H1 (cell line): Measurements from ENCODE around the gene CPLANE1. TPM values are rescaled to one million over a fixed set of nuclear protein-coding genes. Genes with fewer than 3 reads are reported as not detected.

Source experiments
- CTCF ChIA-PET: fragments of 300-600 bp; sonication (Branson Sonifier 250); formaldehyde crosslinking; loops from one replicate; lab custom pipeline; 2021; ENCODE audit not compliant: partially characterized antibody; lab: Charles Lee
- POLR2A ChIA-PET: fragments of 300-600 bp; sonication (Branson Sonifier 250); formaldehyde crosslinking; loops from one replicate; lab custom pipeline; 2021; ENCODE audit warnings: inconsistent platforms; ENCODE audit not compliant: partially characterized antibody; lab: Charles Lee
- DNase-seq, 2 experiments: peaks; one replicate each; pipeline versions ENCODE4 v3.0.0 to v3.0.0-alpha.2; 2010 to 2022; ENCODE audit warnings: low spot score in 2 of 2, low read depth in 1 of 2, mixed read lengths in 1 of 2
- FAIRE-seq: peaks from 2 replicates; lab custom pipeline; 2011; peaks lifted over from hg19 to GRCh38; lab: Jason Lieb, UNC
- H2AFZ ChIP-seq: 2 replicates; pipeline ENCODE4 v1.8.1; 2012; ENCODE audit warnings: low read length, inconsistent platforms
- H2AK5ac ChIP-seq: 2 replicates; pipeline ENCODE4 v1.6.1; 2013; ENCODE audit warnings: low read depth, low read length
- H2BK120ac ChIP-seq: replicated peaks from 2 replicates; pipeline ENCODE3; 2013; ENCODE audit warnings: low read depth, low read length, inconsistent platforms
- H2BK12ac ChIP-seq: 2 replicates; pipeline ENCODE4 v1.6.1; 2013; ENCODE audit warnings: low read depth, low read length
- H2BK15ac ChIP-seq: 2 replicates; pipeline ENCODE4 v1.6.1; 2013; ENCODE audit warnings: low read length
- H2BK20ac ChIP-seq: 2 replicates; pipeline ENCODE4 v1.6.1; 2013; ENCODE audit warnings: low read length
- H2BK5ac ChIP-seq: 2 replicates; pipeline ENCODE4 v1.6.1; 2013; ENCODE audit warnings: low read depth, low read length
- H3K14ac ChIP-seq: 2 replicates; pipeline ENCODE4 v1.6.1; 2013; ENCODE audit warnings: inconsistent platforms; ENCODE audit not compliant: insufficient read length
- H3K18ac ChIP-seq: 2 replicates; pipeline ENCODE4 v1.6.1; 2013; ENCODE audit warnings: low read length; ENCODE audit errors: extremely low read depth
- H3K23ac ChIP-seq: 2 replicates; pipeline ENCODE4 v1.6.1; 2013; ENCODE audit warnings: inconsistent platforms; ENCODE audit not compliant: insufficient read length
- H3K23me2 ChIP-seq: 2 replicates; pipeline ENCODE4 v1.6.1; 2013; ENCODE audit warnings: low read depth, low read length
- H3K27ac ChIP-seq: 2 replicates; pipeline ENCODE4 v1.6.1; 2011; ENCODE audit warnings: low read depth, low read length, inconsistent platforms
- H3K27me3 ChIP-seq, 4 experiments: replicated peaks in 1 of 4; 1 replicate in 1 of 4; 2 replicates in 3 of 4; pipeline versions ENCODE4 v1.6.1 to v1.8.1; 2011 to 2013; ENCODE audit warnings: low read length in 3 of 4, mild to moderate bottlenecking in 3 of 4, inconsistent platforms in 2 of 4, mixed read lengths in 2 of 4, moderate library complexity in 1 of 4; ENCODE audit not compliant: control insufficient read depth in 3 of 4, insufficient read depth in 3 of 4; ENCODE audit errors: extremely low read depth in 1 of 4
- H3K36me3 ChIP-seq, 4 experiments: 2 replicates each; pipeline versions ENCODE4 v1.6.1 to v1.8.1; 2011 to 2013; ENCODE audit warnings: mild to moderate bottlenecking in 4 of 4, low read length in 3 of 4, moderate library complexity in 2 of 4, control low read depth in 1 of 4, inconsistent platforms in 1 of 4; ENCODE audit not compliant: insufficient read depth in 4 of 4, control insufficient read depth in 2 of 4
- H3K4ac ChIP-seq: replicated peaks from 2 replicates; pipeline ENCODE3; 2013; ENCODE audit warnings: low read length, low read depth, mixed read lengths, inconsistent platforms; ENCODE audit not compliant: insufficient read length
- H3K4me1 ChIP-seq, 4 experiments: replicated peaks in 1 of 4; 1 replicate in 1 of 4; 2 replicates in 3 of 4; pipeline versions ENCODE4 v1.6.1 to v1.8.1; 2011 to 2013; ENCODE audit warnings: low read length in 3 of 4, inconsistent platforms in 2 of 4, mixed read lengths in 1 of 4; ENCODE audit not compliant: insufficient read depth in 4 of 4, control insufficient read depth in 3 of 4
- H3K4me2 ChIP-seq, 2 experiments: 2 replicates each; pipeline versions ENCODE4 v1.6.1 to v1.8.1; 2011 to 2013; ENCODE audit warnings: low read depth in 2 of 2, low read length in 2 of 2, control low read depth in 1 of 2, inconsistent platforms in 1 of 2, mild to moderate bottlenecking in 1 of 2; ENCODE audit not compliant: insufficient read depth in 1 of 2
- H3K4me3 ChIP-seq, 4 experiments: fragments of 200-600, 300-600 bp in 1 of 4; sonication (generic), shearing (Covaris generic), sonication (Bioruptor Twin) in 1 of 4; 2 replicates each; pipeline versions ENCODE4 v1.5.1 to v1.8.1; 2011 to 2016; ENCODE audit warnings: low read length in 4 of 4, low read depth in 3 of 4, control low read depth in 2 of 4, inconsistent platforms in 2 of 4, mild to moderate bottlenecking in 2 of 4, mixed read lengths in 1 of 4, moderate library complexity in 1 of 4; ENCODE audit not compliant: insufficient read depth in 2 of 4; ENCODE audit errors: extremely low read depth in 1 of 4
- H3K56ac ChIP-seq: replicated peaks from 2 replicates; pipeline ENCODE3; 2013; ENCODE audit warnings: low read depth, mild to moderate bottlenecking, mixed read lengths, low read length, inconsistent platforms; ENCODE audit not compliant: insufficient read length
- H3K79me1 ChIP-seq: 2 replicates; pipeline ENCODE4 v1.6.1; 2013; ENCODE audit warnings: low read depth, low read length, control low read depth
- H3K79me2 ChIP-seq, 2 experiments: 2 replicates each; pipeline versions ENCODE4 v1.6.1 to v1.8.1; 2012 to 2013; ENCODE audit warnings: low read length in 2 of 2, mild to moderate bottlenecking in 2 of 2, inconsistent platforms in 1 of 2; ENCODE audit not compliant: insufficient read depth in 2 of 2, control insufficient read depth in 1 of 2
- H3K9ac ChIP-seq, 4 experiments: replicated peaks in 1 of 4; 1 replicate in 1 of 4; 2 replicates in 3 of 4; pipeline versions ENCODE4 v1.6.1 to v1.8.1; 2011 to 2013; ENCODE audit warnings: low read depth in 3 of 4, low read length in 3 of 4, control low read depth in 2 of 4, mild to moderate bottlenecking in 2 of 4, moderate library complexity in 2 of 4, inconsistent platforms in 1 of 4; ENCODE audit errors: extremely low read depth in 1 of 4
- H3K9me3 ChIP-seq, 2 experiments: 2 replicates each; pipeline versions ENCODE4 v1.6.1 to v1.8.1; 2012 to 2013; ENCODE audit warnings: mild to moderate bottlenecking in 2 of 2, moderate library complexity in 2 of 2, control low read depth in 1 of 2, inconsistent platforms in 1 of 2, low read depth in 1 of 2, low read length in 1 of 2, mixed read lengths in 1 of 2; ENCODE audit not compliant: insufficient read depth in 2 of 2
- H4K20me1 ChIP-seq, 2 experiments: replicated peaks in 1 of 2; 2 replicates each; pipeline versions ENCODE3 to v1.8.1; 2011 to 2013; ENCODE audit warnings: inconsistent platforms in 2 of 2, low read length in 2 of 2, mild to moderate bottlenecking in 1 of 2; ENCODE audit not compliant: insufficient read depth in 2 of 2, control insufficient read depth in 1 of 2
- H4K5ac ChIP-seq: 2 replicates; pipeline ENCODE4 v1.6.1; 2013; ENCODE audit warnings: low read length, low read depth, mixed read lengths, inconsistent platforms; ENCODE audit not compliant: insufficient read length
- H4K8ac ChIP-seq: 2 replicates; pipeline ENCODE4 v1.8.0; 2013; ENCODE audit warnings: mild to moderate bottlenecking, moderate library complexity, low read length, inconsistent platforms; ENCODE audit not compliant: insufficient read depth; ENCODE audit errors: extremely low read depth
- H4K91ac ChIP-seq: replicated peaks from 2 replicates; pipeline ENCODE3; 2013; ENCODE audit warnings: low read length, mixed read lengths, inconsistent platforms; ENCODE audit not compliant: insufficient read length
- BRCA1 ChIP-seq: IDR thresholded peaks from 2 replicates; pipeline ENCODE4 v1.6.1; 2012; ENCODE audit warnings: low read depth, low read length, improper control_type of control experiment
- E2F6 ChIP-seq: IDR thresholded peaks from 2 replicates; pipeline ENCODE4 v1.6.1; 2012; ENCODE audit warnings: inconsistent platforms
- EGR1 ChIP-seq: IDR thresholded peaks from 2 replicates; pipeline ENCODE4 v1.6.1; 2011; ENCODE audit warnings: low read depth, low read length, borderline replicate concordance
- EP300 ChIP-seq, 2 experiments: IDR thresholded peaks; 1 replicate in 1 of 2; 2 replicates in 1 of 2; pipeline ENCODE4 v1.6.1; 2011 to 2012; ENCODE audit warnings: low read depth in 2 of 2, low read length in 2 of 2, mild to moderate bottlenecking in 2 of 2, borderline replicate concordance in 1 of 2, inconsistent platforms in 1 of 2, moderate library complexity in 1 of 2
- GTF2F1 ChIP-seq: IDR thresholded peaks from 2 replicates; pipeline ENCODE4 v1.6.1; 2012; ENCODE audit warnings: low read depth, low read length, improper control_type of control experiment, borderline replicate concordance
- POLR2AphosphoS5 ChIP-seq: IDR thresholded peaks from 2 replicates; pipeline ENCODE4 v1.6.1; 2011; ENCODE audit warnings: low read depth, low read length
- RFX5 ChIP-seq: IDR thresholded peaks from 2 replicates; pipeline ENCODE4 v1.6.1; 2011; ENCODE audit warnings: low read depth, low read length, improper control_type of control experiment, borderline replicate concordance
- WGBS, 2 experiments: shearing (Covaris generic) in 1 of 2; methylation state at CpG; one replicate each; pipeline versions ENCODE4 v1.1.6 to v1.1.7; 2013 to 2015; ENCODE audit warnings: low lambda C conversion rate in 2 of 2, mixed read lengths in 2 of 2, inconsistent platforms in 1 of 2, low coverage in 1 of 2, missing lambda C conversion rate in 1 of 2; ENCODE audit not compliant: insufficient replicate concordance in 2 of 2, insufficient coverage in 1 of 2, insufficient read length in 1 of 2; ENCODE audit errors: extremely low coverage in 1 of 2, missing lambda C conversion rate in 1 of 2; 5-methylcytosine and 5-hydroxymethylcytosine counted together
- long read RNA-seq, 2 experiments: library from RNA in 1 of 2; library from capped mRNA in 1 of 2; stranded (forward); transcript quantifications; one replicate each; pipeline ENCODE4 v2.0.0, GENCODE V29; 2021; ENCODE audit warnings: inconsistent platforms in 1 of 2
- polyA minus RNA-seq, 3 experiments: library from RNA; depleted of rRNA, polyadenylated mRNA; stranded (reverse); fragments of >200 nt; gene quantifications; 1 replicate in 2 of 3; 2 replicates in 1 of 3; pipeline ENCODE4 v1.2.3, GENCODE V29; 2011
- polyA plus RNA-seq, 7 experiments: library from polyadenylated mRNA; depleted of rRNA in 3 of 7; stranded (reverse) in 5 of 7; unstranded in 2 of 7; fragments of >200 nt in 5 of 7; fragments of 200-250 nt in 2 of 7; gene quantifications; 1 replicate in 5 of 7; 2 replicates in 1 of 7; 4 replicates in 1 of 7; pipeline versions ENCODE4 v1.2.1 to v1.2.3, GENCODE V29; 2011 to 2013; ENCODE audit warnings: missing spikeins in 2 of 7, mixed read lengths in 2 of 7
- total RNA-seq: library from RNA; stranded (reverse); fragmentation: NEBNext Ultra II Directional; extraction: Animal tissue kit (Norgen Biotek cat#: 25700); gene quantifications from 2 replicates; pipeline ENCODE4 v1.2.1, GENCODE V29; 2021

Gene CPLANE1
- 6.4 and 8.8 TPM in 2 replicates for total RNA-seq
- polyA plus RNA-seq (2011; rRNA removed): 0.91 and 2.2 TPM in 2 replicates
- polyA plus RNA-seq (2011; cell fraction: cytosol; rRNA removed): 3.1 TPM
- polyA plus RNA-seq (2011; cell fraction: nucleus; rRNA removed): 3.1 TPM
- polyA plus RNA-seq (2012, experiment 1 of 2): 2.6 to 3.1 TPM (median 2.8 TPM) in 4 replicates
- polyA plus RNA-seq (2012, experiment 2 of 2): 0.07 TPM
- polyA plus RNA-seq (2013, experiment 1 of 2): 6.0 TPM
- polyA plus RNA-seq (2013, experiment 2 of 2): 4.6 TPM
- polyA minus RNA-seq (2011; rRNA and poly(A)+ RNA removed): 14.9 and 25.2 TPM in 2 replicates
- polyA minus RNA-seq (2011; cell fraction: cytosol; rRNA and poly(A)+ RNA removed): 7.8 TPM
- polyA minus RNA-seq (2011; cell fraction: nucleus; rRNA and poly(A)+ RNA removed): 29.9 TPM
- long read RNA-seq, experiment 1, partial matches to known transcripts: 1 of 3 reads
- long read RNA-seq, experiment 1, other reads (novel, unspliced or antisense): 2 of 3 reads
- long read RNA-seq, experiment 2, partial matches to known transcripts: 0 of 1 reads
- long read RNA-seq, experiment 2, other reads (novel, unspliced or antisense): 1 of 1 reads

GRCh38 chr5:37248970-37249814 lies at the start of gene CPLANE1:
Gene CPLANE1, minus strand, starts transcription at chr5:37249376. Its CDS starts 1,678 bp downstream, at chr5:37247698.
- Histone ChIP-seq H2BK120ac (no peak within 1 kb of the TSS), H4K91ac (no peak within 1 kb of the TSS), H3K18ac (peak within 1 kb of the TSS; percentile 62), H3K4me2 (peak within 1 kb of the TSS; percentile 73 to 92), H4K8ac (peak within 1 kb of the TSS; percentile 72; the same call in 1 of the 2 replicates), H2BK15ac (0 out of 2 replicates have a peak within 1 kb of the TSS, but pooled peaks have one; percentile 9), H3K27ac (peak within 1 kb of the TSS; percentile 53; the same call in 1 of the 2 replicates), H3K4ac (no peak within 1 kb of the TSS), H4K5ac (peak within 1 kb of the TSS; percentile 67), H3K9ac (peak within 1 kb of the TSS; percentile 70 to 77 (median 72)), H2BK20ac (no peak within 1 kb of the TSS), H3K27me3 (no peaks in the 10 kb centered on the region), H3K23ac (no peak within 1 kb of the TSS), H3K56ac (no peak within 1 kb of the TSS), H2AK5ac (no peak within 1 kb of the TSS), H3K9me3 (no peaks in the 10 kb centered on the region), H3K79me2 (no peaks in the 10 kb centered on the region), H2BK5ac (no peak within 1 kb of the TSS), H2AFZ (peak within 1 kb of the TSS; percentile 78), H3K14ac (no peak within 1 kb of the TSS), H4K20me1 (peaks cover 0 to 2% of the 10 kb centered on the region in 2 experiments), H3K4me3 (peak within 1 kb of the TSS; percentile 41 to 73 (median 62)), H2BK12ac (0 out of 2 replicates have a peak within 1 kb of the TSS, but pooled peaks have one; percentile 4), H3K36me3 (no peaks in the 10 kb centered on the region), H3K4me1 (peaks cover 0 to 6% (median 5%) of the 10 kb centered on the region in 4 experiments; a peak in 3 of 7 replicates), H3K79me1 (no peaks in the 10 kb centered on the region), H3K23me2 (peaks cover 5% of the 10 kb centered on the region)
- CTCF ChIA-PET: interaction anchor here (0.7 to 1.1 kb wide), 3 partner anchors 23 to 122 kb away, joined by 3 read pairs; partner anchors contain the start of gene NUP155
- FAIRE-seq (no peak), DNase-seq (peak; percentile 64 to 88)
- POLR2A ChIA-PET: interaction anchor here (0.6 to 2.7 kb wide), 7 partner anchors 11 to 122 kb away, joined by 3 to 7 read pairs (median 3); partner anchors contain the start of gene NUP155
- 3% methylated on average over 53 of the region's 88 CpGs; no CpG with 5 or more reads in 1 of the 2 experiments for WGBS, 2 experiments
- TF ChIP-seq GTF2F1: no peak
- no peak for TF ChIP-seq EGR1
- peak; percentile 44; the same call in 1 of the 2 replicates for TF ChIP-seq POLR2AphosphoS5
- TF ChIP-seq EP300 (IDR thresholded peaks at IDR 0.05; ENCODE audit: borderline replicate concordance in 1 of 2, low read depth in 2 of 2, low read length in 2 of 2): no peak
- TF ChIP-seq E2F6: peak; percentile 51; the same call in 1 of the 2 replicates
- no peak for TF ChIP-seq BRCA1
- TF ChIP-seq RFX5: no peak
